Peyer's patch (tissue), 4 donors: Measurements from ENCODE around the gene TULP4. TPM values are rescaled to one million over a fixed set of nuclear protein-coding genes. Genes with fewer than 3 reads are reported as not detected.
"Not testable (repeated sequence)": the region's sequence is repeated elsewhere in the genome, so short reads cannot be mapped to it uniquely, and the experiment has no call there.

Experiments used
- DNase-seq, 3 donors: peaks; one replicate each; pipeline ENCODE4 v3.0.0-alpha.2; 2017 to 2019
- H3K27ac ChIP-seq, 4 donors: fragments of 200-600 bp; sonication (generic); one replicate each; pipeline ENCODE4 v1.5.1; 2016 to 2019
- H3K27me3 ChIP-seq, 2 donors: fragments of 200-600 bp; sonication (generic); one replicate each; pipeline ENCODE4 v1.5.1; 2019
- H3K36me3 ChIP-seq, 3 donors: fragments of 200-600 bp; sonication (generic); one replicate each; pipeline ENCODE4 v1.5.1; 2016 to 2019
- H3K4me1 ChIP-seq, 4 donors: fragments of 200-600 bp; sonication (generic); one replicate each; pipeline ENCODE4 v1.5.1; 2016 to 2019
- H3K4me3 ChIP-seq, 4 donors: fragments of 200-600 bp; sonication (generic); 1 replicate in 3 of 4; 2 replicates in 1 of 4; pipeline ENCODE4 v1.5.1; 2016 to 2019; ENCODE audit warnings: mild to moderate bottlenecking in 1 of 4
- H3K9me3 ChIP-seq, 4 donors: fragments of 200-600 bp; sonication (generic); one replicate each; pipeline ENCODE4 v1.5.1; 2016 to 2019; ENCODE audit warnings: mild to moderate bottlenecking in 1 of 4
- POLR2A ChIP-seq, 2 donors: fragments of 450-650 bp; IDR thresholded peaks; one replicate each; pipeline ENCODE4 v1.5.1; 2017; ENCODE audit warnings: antibody characterized with exemption in 2 of 2, mild to moderate bottlenecking in 2 of 2, moderate library complexity in 2 of 2
- total RNA-seq, 4 donors: library from RNA; depleted of rRNA; stranded (reverse); fragments of >200 nt; gene quantifications; one replicate each; pipeline ENCODE4 v1.1.0, GENCODE V29; 2016
- TF ChIP-seq, protein P1 (sequence below), 6 experiments: fragments of 450-650 bp in 4 of 6; fragments of 200-600 bp in 2 of 6; sonication (generic) in 1 of 6; IDR thresholded peaks; one replicate each; pipeline ENCODE4 v1.5.1; 2017 to 2019; ENCODE audit warnings: antibody characterized with exemption in 6 of 6, mild to moderate bottlenecking in 3 of 6, moderate library complexity in 1 of 6

Gene TULP4
- total RNA-seq, 4 donors from 2014 or later: 197 to 268 (median 206) TPM

GRCh38 chr6:158389193-158389919, 77.1 kb downstream of the TULP4 start:
- H3K36me3 ChIP-seq: no peaks in the 10 kb centered on the region
- no peak for DNase-seq
- no peaks in the 10 kb centered on the region for H3K4me1 ChIP-seq
- H3K4me3 ChIP-seq: no peak overlapping the region
- no peak overlapping the region for H3K27ac ChIP-seq
- no peak for TF ChIP-seq POLR2A (IDR thresholded peaks at IDR 0.05)
- TF ChIP-seq, protein P1, sequence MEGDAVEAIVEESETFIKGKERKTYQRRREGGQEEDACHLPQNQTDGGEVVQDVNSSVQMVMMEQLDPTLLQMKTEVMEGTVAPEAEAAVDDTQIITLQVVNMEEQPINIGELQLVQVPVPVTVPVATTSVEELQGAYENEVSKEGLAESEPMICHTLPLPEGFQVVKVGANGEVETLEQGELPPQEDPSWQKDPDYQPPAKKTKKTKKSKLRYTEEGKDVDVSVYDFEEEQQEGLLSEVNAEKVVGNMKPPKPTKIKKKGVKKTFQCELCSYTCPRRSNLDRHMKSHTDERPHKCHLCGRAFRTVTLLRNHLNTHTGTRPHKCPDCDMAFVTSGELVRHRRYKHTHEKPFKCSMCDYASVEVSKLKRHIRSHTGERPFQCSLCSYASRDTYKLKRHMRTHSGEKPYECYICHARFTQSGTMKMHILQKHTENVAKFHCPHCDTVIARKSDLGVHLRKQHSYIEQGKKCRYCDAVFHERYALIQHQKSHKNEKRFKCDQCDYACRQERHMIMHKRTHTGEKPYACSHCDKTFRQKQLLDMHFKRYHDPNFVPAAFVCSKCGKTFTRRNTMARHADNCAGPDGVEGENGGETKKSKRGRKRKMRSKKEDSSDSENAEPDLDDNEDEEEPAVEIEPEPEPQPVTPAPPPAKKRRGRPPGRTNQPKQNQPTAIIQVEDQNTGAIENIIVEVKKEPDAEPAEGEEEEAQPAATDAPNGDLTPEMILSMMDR (IDR thresholded peaks at IDR 0.05): no peak
- H3K9me3 ChIP-seq: no peaks in the 10 kb centered on the region
- no peaks in the 10 kb centered on the region for H3K27me3 ChIP-seq

DNA sequence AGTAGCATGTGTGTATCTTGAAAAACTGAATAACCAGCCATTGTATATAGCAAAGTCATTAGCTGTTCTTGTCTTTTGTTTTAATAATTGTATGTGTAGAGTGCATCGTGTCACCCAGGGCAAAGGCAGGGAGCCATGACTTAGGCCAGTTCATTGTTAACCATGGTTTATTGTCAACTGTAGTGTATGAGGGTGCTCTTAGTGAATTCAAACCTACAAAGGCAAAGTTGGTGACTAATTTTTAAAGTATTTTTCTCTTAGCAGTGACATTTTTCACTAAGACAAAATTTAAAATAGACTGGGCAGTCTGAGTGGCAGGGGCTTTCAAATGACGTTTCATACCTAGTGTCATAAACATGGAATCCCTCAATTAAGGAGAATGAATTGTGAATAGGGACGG, 79.0 kb downstream of the TULP4 start:
- Histone ChIP-seq H3K27me3 (no peaks in the 10 kb centered on the region), H3K4me3 (no peak overlapping the region), H3K27ac (no peak overlapping the region), H3K9me3 (no peaks in the 10 kb centered on the region), H3K4me1 (no peaks in the 10 kb centered on the region), H3K36me3 (no peaks in the 10 kb centered on the region)
- DNase-seq: no peak
- TF ChIP-seq, protein P1 (IDR thresholded peaks at IDR 0.05): no peak
- no peak for TF ChIP-seq POLR2A (IDR thresholded peaks at IDR 0.05)

DNA sequence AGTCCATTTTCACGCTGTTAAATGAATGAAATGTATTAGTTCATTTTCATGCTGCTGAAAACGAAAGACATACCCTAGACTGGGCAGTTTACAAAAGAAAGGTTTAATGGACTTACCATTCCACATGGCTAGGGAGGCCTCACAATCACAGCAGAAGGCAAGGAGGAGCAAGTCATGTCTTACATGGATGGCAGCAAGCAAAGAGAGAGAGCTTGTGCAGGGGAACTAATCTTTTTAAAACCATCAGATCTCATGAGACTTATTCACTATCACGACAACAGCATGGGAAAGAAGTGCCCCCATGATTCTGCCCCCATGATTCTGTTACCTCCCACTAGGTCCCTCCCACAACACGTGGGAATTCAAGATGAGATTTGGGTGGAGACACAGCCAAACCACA, 79.7 kb downstream of the TULP4 start:
- not testable (repeated sequence) for H3K4me1 ChIP-seq, DNase-seq, H3K27ac ChIP-seq, H3K36me3 ChIP-seq, H3K27me3 ChIP-seq, H3K4me3 ChIP-seq, H3K9me3 ChIP-seq

DNA sequence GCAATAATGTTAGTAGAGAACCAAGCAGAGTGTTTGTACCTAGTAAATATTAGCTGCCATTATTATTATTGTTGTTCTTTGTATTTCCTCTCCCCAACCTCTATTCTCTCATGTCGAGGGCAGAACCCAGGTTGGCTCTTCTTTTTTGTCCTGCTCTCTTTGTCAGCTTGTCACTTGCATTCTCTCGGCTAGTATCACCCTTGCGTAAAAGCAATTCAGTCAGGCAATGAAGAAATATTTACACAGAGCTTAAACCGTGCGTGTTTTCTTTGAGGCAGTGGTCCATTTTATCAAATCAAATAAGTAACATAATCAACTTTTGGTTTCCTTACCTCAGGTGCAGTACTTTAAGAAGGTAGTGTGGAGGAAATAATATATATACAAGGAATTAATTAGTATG, 83.9 kb downstream of the TULP4 start:
- Histone ChIP-seq H3K27me3 (no peaks in the 10 kb centered on the region), H3K4me1 (no peaks in the 10 kb centered on the region), H3K9me3 (no peaks in the 10 kb centered on the region), H3K4me3 (no peak overlapping the region), H3K36me3 (no peaks in the 10 kb centered on the region), H3K27ac (no peak overlapping the region)
- no peak for DNase-seq
- TF ChIP-seq, protein P1 (IDR thresholded peaks at IDR 0.05): no peak

DNA sequence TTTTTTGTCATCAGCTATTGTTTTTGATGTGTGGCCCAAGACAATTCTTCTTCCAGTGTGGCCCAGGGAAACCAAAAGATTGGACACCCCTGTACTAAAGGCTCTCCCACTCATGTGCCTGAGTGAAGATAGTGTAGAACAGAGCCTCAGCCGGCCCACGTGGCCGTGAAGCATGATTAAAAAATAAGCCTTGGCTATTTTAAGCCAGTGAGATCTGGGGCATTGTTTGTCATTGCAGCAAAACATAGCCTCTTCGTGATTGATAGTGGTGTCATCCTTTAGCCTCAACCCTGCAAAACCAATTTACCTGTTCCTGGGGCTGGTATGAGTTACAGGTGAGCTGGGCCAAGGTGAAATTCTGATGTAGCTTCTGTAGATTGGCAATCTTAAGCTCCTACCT, 85.3 kb downstream of the TULP4 start:
- Histone ChIP-seq H3K9me3 (no peaks in the 10 kb centered on the region), H3K4me1 (no peaks in the 10 kb centered on the region), H3K27me3 (no peaks in the 10 kb centered on the region), H3K4me3 (no peak overlapping the region), H3K27ac (no peak overlapping the region), H3K36me3 (no peaks in the 10 kb centered on the region)
- TF ChIP-seq, protein P1 (IDR thresholded peaks at IDR 0.05): no peak
- no peak for TF ChIP-seq POLR2A (IDR thresholded peaks at IDR 0.05)
- no peak for DNase-seq

- no peaks in the 10 kb centered on the region for H3K27me3 ChIP-seq
- H3K36me3 ChIP-seq: no peaks in the 10 kb centered on the region
- H3K4me3 ChIP-seq: no peak overlapping the region
- no peaks in the 10 kb centered on the region for H3K9me3 ChIP-seq
- TF ChIP-seq POLR2A (IDR thresholded peaks at IDR 0.05): no peak
- TF ChIP-seq, protein P1 (IDR thresholded peaks at IDR 0.05): no peak
- no peak for DNase-seq
- H3K27ac ChIP-seq: no peak overlapping the region
- H3K4me1 ChIP-seq: no peaks in the 10 kb centered on the region
These were observed 86.2 kb downstream of the TULP4 start for GRCh38 chr6:158398252-158399024.
